HUDEP-2 (cell line): Measurements from ENCODE around the gene BEAN1.
A peak's percentile ranks its signal among the peaks of the same experiment; 100 is the strongest.

ENCODE experiments used
- DNase-seq, 76 experiments: peaks; one replicate each; lab custom pipeline; 2025; ENCODE audit not compliant: unreplicated experiment in 76 of 76; lab: John Stamatoyannopoulos, UW

The BEAN1 gene

DNA sequence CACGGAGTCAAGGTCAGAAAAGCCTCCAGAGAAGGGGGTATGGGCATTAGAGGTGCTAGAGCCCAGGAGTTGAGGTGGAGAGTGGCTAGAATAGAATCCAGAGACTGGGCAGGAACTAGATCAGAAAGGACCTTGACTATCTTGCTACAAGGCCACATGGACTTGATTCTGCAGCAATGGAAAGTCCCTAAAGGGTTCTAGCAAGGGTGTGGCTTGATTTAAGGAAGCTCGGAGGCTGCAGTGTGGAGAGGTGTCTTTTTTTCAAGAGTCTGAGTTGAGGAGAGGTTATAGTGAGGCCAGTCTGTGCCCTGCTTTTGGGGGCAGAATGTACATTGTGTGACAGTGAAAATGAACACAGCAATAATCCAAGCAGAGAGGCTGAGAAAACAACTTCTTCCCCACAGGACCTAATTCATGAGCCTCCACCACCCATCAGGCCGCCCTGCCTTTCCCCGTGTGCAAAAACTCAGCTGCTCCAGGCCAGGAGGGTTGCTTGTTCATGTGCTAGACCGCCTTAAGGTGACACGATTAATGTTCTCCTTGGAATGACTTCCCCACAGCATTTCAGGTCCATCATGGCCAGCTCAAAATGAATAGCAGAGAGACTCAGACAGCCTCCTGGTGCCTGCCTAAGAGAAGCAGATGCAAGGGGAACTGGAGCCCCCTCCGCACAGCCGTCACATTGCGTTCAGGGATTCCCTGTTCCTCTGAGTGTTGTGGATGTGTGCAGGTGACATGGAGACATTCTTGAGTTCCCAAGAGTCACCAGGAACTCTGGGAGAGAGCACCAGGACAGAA lies 8.7 kb upstream of the BEAN1 start:
- DNase-seq = no peak

DNA sequence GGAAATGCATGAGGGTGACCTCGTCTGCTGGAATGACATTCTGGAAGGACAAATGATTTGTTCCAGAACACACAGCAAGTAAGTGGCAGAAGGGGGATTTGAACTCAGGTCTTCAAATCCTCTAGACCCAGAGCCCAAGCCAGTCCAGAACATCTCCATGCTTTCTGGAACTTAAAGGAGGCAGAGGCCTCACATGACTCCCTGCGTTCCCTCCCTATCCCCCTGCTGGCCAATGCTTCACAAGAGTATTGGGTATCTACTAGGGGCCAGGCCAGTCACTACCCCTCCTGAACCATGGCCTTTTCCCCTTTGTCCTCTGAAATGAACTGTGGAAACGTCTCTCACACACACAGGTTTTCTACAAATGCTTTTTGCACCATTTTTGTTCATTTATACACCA lies 7.6 kb upstream of the BEAN1 start:
- no peak for DNase-seq

DNA sequence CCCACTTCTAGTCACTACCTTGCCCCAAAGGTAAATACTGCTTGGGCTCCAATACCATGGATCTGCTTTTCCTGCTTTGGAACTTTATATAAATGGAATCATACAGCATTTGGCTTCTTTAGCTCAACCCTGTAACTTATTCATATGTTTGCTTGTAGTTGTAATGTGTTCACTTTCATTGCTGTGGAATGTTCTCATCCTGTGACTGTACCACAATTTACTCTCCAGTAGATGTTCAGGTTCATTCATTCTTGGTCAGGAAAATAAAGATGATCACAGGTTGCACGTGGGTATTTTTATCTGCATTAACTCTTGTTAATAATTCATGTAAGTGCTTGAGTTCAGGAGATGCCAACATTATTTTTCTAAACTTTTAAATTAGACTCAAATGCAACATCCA lies 6.7 kb upstream of the BEAN1 start:
- DNase-seq = no peak

DNA sequence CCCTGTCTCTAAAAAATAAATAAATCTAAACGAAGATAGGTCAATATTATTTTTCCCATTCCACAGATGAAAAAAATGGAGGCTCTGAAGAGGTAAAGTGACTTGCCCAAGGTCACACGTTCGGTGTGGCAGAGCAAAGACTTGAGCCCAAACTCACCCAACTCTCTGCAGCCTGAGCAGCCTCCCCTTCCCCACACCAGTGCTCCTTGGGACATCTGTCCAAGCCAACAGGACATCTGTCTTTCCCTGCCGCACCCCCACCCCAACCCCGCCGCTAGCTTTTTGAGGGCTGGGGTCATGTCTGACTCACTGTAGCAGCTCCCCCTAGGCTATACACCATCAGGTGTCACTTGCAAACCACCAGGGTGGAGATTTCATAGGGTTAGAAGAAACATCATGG lies 5.2 kb upstream of the BEAN1 start:
- DNase-seq = no peak

DNA sequence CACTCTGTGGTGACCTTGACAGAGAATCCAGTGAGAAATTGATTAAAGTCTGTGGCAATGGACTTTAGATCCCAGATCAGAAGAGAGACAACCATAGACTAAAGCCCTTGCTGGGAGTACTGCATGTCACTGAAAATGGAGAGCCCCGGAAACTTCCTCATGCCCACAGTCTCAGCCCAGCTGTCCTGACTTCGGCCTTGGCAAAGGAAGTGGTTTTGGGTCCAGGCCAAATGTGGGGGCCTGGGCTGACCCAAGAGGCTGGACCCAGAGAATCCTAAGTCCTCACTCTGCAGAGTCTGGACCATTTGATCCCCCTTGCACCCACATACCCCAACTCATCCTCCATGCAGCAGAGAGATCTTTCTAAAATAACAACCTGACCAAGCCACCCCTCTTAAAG lies 4.7 kb upstream of the BEAN1 start:
- DNase-seq = no peak

DNA sequence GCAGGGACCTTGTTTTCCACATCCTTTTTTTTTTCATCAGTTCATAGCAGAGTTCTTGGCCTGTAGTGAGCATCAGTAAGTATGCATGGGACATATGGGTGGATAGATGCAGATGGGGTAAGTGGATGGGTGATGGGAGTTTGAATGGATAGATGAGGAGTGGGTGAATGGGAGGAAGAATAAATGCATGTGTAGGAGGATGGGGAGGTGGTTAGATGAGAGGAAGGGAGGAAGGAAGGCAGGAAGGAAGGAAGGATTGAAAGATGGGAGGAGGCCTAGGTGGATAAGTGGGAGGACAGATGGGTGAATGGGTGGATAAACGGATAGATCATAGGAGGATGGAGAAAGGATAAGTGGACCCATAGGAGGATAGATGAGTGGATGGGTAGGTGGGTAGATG lies 3.9 kb upstream of the BEAN1 start:
- no peak for DNase-seq

DNA sequence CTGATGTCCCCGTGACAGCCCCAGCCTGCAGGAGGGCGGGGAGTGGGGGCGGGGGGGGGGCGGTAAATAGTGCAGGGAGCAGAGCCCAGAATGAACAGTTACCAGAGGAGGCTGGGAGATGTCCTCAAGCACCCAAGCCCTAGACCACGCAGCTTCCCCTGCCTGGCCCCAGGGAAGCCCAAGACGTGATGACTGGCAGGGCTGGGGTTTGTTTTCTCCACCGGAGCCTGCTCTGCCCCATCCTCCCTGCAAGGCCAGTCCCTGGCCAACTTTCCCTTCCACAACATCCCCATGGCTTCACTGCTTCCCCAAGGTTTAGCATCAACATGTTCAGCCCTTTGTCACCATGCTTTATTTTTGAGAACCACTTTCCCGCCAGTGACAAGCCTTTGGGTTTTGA lies 1.4 kb upstream of the BEAN1 start:
- DNase-seq = no peak

DNA sequence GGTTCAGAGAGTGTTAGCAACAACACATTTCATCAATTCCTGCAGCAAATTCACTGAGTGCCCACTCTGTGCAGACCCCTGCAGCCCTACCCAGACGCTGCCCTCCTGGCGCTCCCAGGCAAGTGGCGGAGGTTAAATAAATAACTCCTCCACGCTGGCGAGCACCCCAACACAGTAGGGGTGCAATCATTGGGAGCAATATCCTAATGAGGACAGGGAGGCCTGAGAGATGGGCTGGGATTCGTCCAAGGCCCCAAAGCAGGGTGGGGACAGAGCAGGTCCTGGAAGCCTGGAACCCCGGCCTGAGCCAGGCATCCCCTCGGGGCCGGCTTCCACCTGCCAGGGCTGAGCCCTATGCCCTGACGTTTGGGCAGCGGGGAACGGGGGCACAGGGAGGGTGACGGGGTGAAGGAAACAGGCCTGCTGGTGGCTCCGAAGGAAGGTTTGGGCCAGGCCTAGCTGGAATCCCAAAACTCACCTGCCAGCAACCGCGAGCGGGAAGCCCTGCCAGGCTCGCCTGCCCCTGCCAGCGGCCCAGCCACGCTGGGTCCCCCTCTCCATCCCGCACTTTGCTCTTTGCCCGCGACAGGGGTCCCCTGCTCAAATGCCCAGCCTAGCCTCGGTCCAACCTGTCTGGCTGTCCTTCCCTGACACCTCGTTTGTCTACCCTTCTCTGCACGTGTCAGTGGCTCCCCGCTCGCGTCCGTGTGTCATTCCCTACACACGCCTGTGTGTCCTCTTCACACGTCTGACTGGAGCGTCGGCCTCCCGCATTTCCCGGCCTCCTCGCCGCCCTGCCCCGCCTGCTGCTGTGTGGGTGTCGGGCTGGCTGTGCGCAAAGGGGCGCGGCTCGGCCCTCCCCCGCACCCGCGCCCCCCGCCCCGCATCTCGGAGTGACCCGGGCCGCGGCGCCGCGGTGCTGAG lies 721 bp upstream of the BEAN1 start:
- no peak for DNase-seq

DNA sequence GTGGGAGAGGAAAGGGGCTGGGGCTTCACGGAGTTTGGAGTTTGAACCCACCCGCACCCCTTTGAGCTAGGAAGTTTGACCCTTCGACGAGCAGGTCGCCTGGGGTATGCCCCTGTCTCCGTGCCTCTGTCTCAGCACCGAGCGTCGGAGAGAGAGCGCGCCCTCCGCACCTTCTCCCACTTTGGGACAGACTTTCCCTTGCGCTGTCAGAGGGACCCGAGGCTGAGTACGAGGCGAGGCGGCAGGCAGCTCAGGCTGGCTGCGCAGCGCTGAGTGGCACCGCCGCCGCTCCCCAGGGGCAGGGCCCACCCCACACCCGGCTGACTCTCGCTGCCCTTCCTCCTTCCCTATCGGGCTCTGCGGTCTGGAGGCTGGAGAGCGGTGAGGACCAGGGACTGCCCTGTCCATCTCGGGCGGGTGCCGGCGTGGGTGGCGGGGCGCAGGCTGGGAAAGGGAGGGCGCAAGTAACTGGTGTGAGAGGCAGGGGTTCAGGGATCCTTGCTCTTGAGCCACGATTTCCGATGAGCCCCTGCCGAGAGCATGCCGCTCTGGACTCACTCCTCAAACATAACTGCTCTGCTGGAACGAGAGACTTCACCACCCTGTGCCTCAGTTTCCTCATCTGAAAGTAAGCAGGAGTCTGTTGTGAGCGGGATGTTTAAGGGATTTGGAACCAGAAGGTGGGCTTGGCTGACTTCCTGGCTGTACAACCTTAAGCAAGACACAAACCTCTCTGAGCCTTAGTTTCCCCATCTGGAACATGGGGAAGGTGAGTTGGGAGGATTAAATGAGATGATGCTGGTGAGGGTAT lies 981 bp downstream of the BEAN1 start:
- DNase-seq = peak in 1 of 76 experiments; percentile 2

DNA sequence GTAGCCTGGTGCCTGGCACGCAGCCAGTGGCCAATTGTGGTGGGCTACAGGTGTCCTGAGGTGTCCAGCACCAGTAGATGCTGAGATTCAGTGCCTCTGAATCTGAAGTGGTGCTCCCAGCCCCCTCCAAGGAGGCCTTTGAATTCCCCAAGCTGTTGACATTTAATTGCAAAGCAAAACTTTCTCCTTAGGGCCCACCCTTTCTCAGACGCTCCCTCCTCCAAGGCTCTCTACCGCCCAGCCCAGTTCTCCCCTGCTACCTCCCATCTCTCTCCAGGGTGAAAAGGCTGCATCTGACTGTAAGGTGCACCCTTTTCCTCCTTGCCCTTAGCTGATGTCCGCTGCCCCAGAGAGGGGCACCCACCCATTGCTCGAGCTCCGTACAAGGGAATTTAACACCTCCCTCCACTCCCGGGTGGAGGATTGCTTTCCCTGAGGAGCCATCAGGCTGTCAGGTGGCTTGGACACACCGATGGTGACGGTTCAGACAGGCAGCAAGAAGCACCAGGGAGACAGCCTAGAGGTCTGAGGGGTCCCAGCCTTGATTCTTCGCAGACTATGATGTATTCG lies 1.7 kb downstream of the BEAN1 start:
- DNase-seq = no peak

DNA sequence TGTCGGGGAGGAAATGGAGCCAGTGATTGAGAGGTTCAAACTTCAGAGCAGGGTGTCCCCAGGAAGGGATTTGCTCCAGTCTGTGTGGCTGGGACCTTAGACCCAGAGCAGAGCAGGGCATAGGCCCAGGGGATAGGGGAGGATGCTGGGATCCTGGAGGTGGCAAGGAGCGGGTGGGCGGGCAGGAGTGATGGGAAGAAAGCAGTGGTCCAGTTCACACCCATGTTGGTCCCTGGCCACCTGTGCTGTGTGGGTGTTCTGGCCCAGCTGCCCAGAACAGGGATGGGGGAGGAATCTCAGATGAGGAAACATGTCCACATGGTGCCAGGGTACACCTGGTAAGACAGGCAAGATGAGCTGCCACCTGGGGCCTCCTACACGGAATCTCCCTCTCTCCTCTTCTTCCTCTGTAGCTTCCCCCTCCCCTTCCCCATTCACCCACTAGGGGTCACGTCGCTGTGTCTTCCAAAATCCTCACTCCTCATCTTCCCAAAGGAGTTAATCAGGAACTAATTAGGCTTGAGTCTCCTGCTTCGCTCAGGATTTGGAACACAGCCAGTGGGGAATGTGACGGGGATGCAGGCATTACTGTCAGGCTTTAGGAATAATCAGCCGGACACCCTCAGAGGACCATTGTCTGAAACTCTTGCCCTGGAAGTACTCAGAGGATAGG lies 2.3 kb downstream of the BEAN1 start:
- DNase-seq = no peak

DNA sequence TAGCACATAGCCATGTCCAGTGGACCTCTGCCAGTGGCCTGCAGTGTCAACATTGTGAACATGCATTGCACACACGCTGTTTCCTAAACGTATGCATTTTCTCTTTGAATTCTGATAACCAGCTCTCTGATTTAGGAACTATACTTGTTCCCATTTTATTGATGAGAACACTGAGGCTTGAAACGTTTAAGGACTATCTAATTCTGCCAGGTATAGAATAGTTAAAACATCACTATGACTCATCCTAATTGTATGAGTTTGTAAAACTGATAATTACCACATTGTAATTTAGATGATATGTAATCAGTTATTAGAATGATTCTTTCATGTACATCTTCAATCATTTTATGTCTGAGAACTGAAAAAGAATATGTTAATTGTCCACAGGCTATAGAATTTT lies 3.1 kb downstream of the BEAN1 start:
- no peak for DNase-seq

DNA sequence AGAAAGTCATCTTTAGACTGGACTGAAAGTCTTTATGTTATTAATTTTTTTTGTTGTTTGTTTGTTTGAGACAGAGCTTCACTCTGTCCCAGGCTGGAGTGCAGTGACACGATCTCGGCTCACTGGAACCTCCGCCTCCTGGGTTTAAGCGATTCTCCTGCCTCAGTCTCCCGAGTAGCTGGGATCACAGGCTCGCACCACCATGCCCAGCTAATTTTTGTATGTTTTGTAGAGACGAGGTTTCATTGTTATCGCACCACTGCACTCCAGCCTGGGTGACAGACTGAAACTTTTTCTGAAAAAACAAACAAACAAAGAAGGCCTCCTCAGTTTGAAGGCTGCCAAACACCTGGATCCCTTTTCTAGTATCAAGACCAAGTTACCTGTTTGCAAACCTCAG lies 4.7 kb downstream of the BEAN1 start:
- DNase-seq = no peak

DNA sequence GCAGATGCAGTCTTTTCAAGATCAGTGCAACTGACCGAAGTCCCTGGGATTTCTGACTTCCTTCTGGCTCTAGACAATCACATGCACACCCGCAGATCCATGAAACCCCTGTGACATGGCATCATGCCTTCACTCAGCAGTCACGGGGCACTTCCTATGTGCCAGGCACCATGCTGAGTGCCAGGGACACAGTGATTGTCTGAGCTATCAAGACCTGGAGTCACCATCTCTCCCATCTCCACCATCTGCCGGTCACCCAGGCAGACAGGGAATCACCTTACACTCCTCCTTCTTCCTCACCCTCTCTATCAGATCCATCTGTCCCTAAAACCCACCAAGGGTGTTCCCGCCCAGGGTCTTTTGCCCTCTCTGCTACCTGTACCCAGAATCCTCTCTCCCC lies 5.3 kb downstream of the BEAN1 start:
- no peak for DNase-seq

DNA sequence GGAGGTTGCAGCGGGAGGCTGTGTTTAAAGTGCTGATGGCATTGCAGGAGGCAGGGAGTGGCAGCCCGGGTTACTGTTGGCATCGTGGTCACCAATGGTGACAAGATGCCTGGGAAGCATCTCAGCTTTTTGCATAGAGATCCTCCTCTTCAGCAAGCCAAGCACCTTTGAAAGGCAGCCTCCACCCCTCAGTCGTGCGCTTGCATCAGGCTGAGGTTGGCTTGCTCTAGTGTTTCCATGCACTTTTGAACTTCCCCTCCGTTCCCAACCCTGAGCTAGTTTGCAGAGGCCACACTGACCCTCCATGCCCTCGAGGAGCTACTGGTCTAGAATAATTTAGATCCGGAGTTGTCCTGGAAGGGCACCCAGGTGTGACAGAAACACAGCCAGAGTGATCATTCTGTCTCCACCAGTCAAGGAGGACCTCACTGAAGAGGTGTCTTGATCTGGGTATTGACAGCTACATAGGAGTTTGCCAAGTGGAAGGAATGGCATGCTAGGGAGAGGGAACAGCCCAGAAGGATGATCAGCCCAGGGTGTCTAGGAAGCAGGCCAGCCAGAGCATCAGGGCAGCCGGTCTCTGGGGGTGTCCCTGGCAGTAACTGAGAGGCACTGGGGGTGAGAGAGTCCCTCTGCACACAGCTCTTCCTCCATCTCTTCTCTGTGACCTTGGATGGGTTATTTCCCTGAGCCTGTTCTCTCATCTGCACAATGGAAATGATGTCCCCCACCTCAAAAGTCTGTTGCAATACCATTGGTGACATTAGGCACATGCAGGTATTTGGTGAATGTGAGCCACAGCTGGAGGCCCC lies 7.7 kb downstream of the BEAN1 start:
- no peak for DNase-seq

DNA sequence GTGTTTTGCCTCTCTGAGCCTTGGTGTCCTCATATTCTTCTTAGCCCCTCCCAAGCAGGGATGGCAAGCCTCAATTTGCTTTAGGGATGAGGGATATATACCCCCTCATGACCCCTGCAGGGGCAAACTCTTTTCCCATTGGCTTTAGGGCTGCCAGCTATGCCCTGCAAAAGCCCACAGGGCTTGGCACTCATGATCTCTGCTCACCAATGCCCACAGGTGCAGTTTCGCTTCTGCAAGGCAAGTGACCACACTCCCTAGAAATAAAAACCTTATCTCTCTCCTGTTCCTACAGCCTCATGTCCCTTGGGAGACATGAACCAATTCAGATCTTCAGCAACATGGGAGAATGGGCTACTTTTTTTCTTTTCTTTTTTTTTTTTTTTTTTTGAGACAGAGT lies 8.8 kb downstream of the BEAN1 start:
- DNase-seq = no peak

DNA sequence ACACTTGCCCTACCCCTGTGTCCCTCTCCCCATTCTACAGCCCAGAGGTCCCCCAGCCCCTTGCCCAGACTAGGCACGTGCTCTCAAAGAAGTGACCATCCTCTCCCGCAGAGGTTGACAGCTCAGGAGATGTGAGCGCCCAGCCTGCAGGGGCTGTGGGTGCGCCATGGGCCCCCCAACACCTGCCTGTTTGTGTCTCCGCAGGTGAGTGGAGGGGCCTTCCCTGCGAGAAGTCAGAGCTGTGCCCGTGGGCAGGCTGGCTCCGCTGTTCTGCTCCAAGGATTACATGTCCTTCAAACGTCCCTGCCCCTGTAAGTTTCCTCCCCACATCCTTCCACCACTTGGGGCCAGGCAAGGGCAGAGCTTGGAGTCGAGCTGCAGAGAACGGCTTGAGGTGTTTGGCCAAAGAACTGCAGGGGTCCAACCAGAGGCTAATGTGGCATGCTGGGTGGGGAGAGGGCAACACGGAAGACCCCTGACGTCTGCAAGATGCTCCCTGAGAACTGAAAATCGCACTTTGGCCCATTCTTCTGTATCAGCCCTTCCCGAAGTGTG lies 10.4 kb downstream of the BEAN1 start:
- DNase-seq = no peak

DNA sequence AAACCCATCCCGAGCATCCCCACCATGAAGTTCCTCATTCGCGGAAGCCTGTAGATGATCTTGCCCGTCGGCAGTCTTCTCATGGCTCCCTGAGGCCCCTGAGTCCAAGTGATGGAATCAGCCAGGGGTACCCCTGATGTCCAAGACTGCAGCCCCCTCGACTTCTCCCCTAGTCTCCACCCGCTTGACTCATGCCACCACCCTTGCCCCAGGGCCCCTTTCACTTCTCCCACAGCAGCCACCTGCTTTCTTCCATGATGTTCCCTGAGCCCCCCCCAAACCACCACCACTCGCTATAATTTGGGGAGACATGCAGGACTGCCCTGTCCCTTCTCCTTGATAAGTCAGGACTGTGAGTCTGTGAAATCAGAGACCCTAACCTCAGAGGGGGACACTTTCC lies 11.4 kb downstream of the BEAN1 start:
- DNase-seq = no peak

DNA sequence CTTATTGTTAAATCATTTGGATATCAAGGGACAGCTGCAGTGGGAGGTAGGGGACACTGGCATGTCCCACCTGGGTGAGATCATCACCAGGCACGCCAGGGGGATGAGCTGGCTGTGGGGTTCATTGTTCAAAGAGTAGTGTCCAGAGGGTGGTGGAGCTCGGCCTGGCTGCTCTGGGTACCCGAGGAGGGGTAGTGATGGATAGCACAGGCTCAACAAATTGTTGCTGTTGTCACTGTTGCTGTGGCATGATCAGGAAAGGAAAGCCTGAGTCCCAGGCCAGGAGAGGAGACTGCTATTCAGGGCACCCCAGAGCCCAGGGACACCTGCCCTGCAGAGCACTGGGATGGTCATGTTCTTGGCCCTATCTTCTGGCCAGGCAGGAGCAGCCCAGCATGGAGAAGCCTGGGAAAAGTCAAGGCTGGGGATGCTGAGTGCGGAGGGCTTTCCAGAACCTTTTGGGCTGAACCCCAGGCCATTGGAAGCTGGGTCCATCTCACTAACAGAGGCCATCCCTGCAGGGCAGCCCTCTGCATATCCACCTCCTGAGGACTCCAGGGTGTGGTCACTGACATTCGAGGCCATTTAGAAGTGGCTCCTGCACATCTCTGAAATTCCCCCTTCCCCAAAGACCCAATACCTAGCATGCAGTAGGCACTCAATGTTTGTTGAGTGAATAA lies 12.1 kb downstream of the BEAN1 start:
- DNase-seq = no peak
